Measurements from ENCODE around the gene SLC12A9. TPM values are rescaled to one million over a fixed set of nuclear protein-coding genes. Genes with fewer than 3 reads are reported as not detected.
A peak's percentile ranks its signal among the peaks of the same experiment; 100 is the strongest.

The SLC12A9 gene
- total RNA-seq, 1 donor from 2014 or later, result 19.4 TPM

GRCh38 chr7:100860702-100861615, 8.4 kb downstream of the SLC12A9 start:
- Histone ChIP-seq H3K36me3 (peaks cover 21 to 24% of the 10 kb centered on the region in 2 donors), H3K27ac (no peak overlapping the region)

GRCh38 chr7:100861616-100861985, 9.1 kb downstream of the SLC12A9 start:
- intact Hi-C loops (cut with DNase I), result no loop called here
- no peak for DNase-seq (ENCODE audit: low spot score in 2 of 2)
- H3K4me1 ChIP-seq, result peaks cover 5 to 9% of the 10 kb centered on the region in 2 donors
- H3K27ac ChIP-seq, result no peak overlapping the region
- H3K36me3 ChIP-seq, result peaks cover 21 to 24% of the 10 kb centered on the region in 2 donors
- TF ChIP-seq CTCF (IDR thresholded peaks at IDR 0.05), result no peak
- H3K4me3 ChIP-seq, result no peak overlapping the region
- no peaks in the 10 kb centered on the region for H3K9me3 ChIP-seq
- H3K27me3 ChIP-seq, result no peaks in the 10 kb centered on the region

More at GRCh38 chr7:100860702-100861615, 8.4 kb downstream of the SLC12A9 start:
- no peak overlapping the region for H3K4me3 ChIP-seq
- H3K4me1 ChIP-seq, result peaks cover under 1 to 3% of the 10 kb centered on the region in 2 donors
- no peak for TF ChIP-seq CTCF (IDR thresholded peaks at IDR 0.05)
- H3K27me3 ChIP-seq, result no peaks in the 10 kb centered on the region
- no peak for DNase-seq (ENCODE audit: low spot score in 2 of 2)
- intact Hi-C loops (cut with DNase I), result no loop called here
- no peaks in the 10 kb centered on the region for H3K9me3 ChIP-seq

GRCh38 chr7:100863406-100863950, 11.0 kb downstream of the SLC12A9 start:
- intact Hi-C loops (cut with DNase I), result no loop called here
- TF ChIP-seq CTCF (IDR thresholded peaks at IDR 0.05), result no peak
- no peak for DNase-seq (ENCODE audit: low spot score in 2 of 2)
- H3K9me3 ChIP-seq, result no peaks in the 10 kb centered on the region
- H3K36me3 ChIP-seq, result peaks cover 15 to 20% of the 10 kb centered on the region in 2 donors
- H3K4me1 ChIP-seq, result peaks cover 9 to 15% of the 10 kb centered on the region in 2 donors
- H3K4me3 ChIP-seq, result no peak overlapping the region
- no peaks in the 10 kb centered on the region for H3K27me3 ChIP-seq
- H3K27ac ChIP-seq, result no peak overlapping the region

GRCh38 chr7:100864263-100864845, 11.8 kb downstream of the SLC12A9 start:
- no peak for DNase-seq (ENCODE audit: low spot score in 2 of 2)
- Histone ChIP-seq H3K27me3 (no peaks in the 10 kb centered on the region), H3K27ac (no peak overlapping the region), H3K4me1 (peaks cover 17 to 23% of the 10 kb centered on the region in 2 donors), H3K9me3 (no peaks in the 10 kb centered on the region), H3K36me3 (peaks cover 15 to 20% of the 10 kb centered on the region in 2 donors), H3K4me3 (no peak overlapping the region)
- intact Hi-C loops (cut with DNase I), result no loop called here
- TF ChIP-seq CTCF (IDR thresholded peaks at IDR 0.05), result no peak

GRCh38 chr7:100865372-100865911, 12.9 kb downstream of the SLC12A9 start:
- intact Hi-C loops (cut with DNase I), result loop anchor here (5.0 kb wide), 2 partner anchors 263 to 438 kb away; partner anchors contain the start of genes MEPCE, PCOLCE and ZCWPW1
- Histone ChIP-seq H3K9me3 (no peaks in the 10 kb centered on the region), H3K27ac (peak overlapping the region; percentile 99), H3K27me3 (no peaks in the 10 kb centered on the region), H3K36me3 (peaks cover 15 to 16% of the 10 kb centered on the region in 2 donors), H3K4me1 (peaks cover 17 to 23% of the 10 kb centered on the region in 2 donors), H3K4me3 (peak overlapping the region in 1 of 2 donors; percentile 94)
- no peak for TF ChIP-seq CTCF (IDR thresholded peaks at IDR 0.05)
- peak in 1 of 2 donors; percentile 62 for DNase-seq (ENCODE audit: low spot score in 2 of 2)

All from ascending aorta (tissue), 2 donors.